HepG2 (cell line): ENCODE measurements around the gene AGPAT2. TPM values are rescaled to one million over a fixed set of nuclear protein-coding genes. Genes with fewer than 3 reads are reported as not detected.

Experiments
- BHLHE40 ChIP-seq: IDR thresholded peaks from 2 replicates; pipeline ENCODE4 v1.6.1; 2011; ENCODE audit warnings: low read length, improper control_type of control experiment
- ELF1 ChIP-seq: sonication (generic); formaldehyde crosslinking; IDR thresholded peaks from 2 replicates; pipeline ENCODE4 v1.4.0; 2020; ENCODE audit warnings: missing genetic modification reagents
- GABPB1 ChIP-seq: IDR thresholded peaks from 2 replicates; pipeline ENCODE4 v1.6.1; 2016; ENCODE audit warnings: mild to moderate bottlenecking, missing genetic modification reagents, moderate library complexity, missing compliant biosample characterization
- GATAD2A ChIP-seq: IDR thresholded peaks from 2 replicates; pipeline ENCODE4 v1.6.1; 2016
- HMG20B ChIP-seq: conservative IDR thresholded peaks from 2 replicates; pipeline ENCODE4 v1.6.1; 2016; ENCODE audit warnings: missing genetic modification reagents, missing compliant biosample characterization
- MZF1 ChIP-seq: sonication (generic); formaldehyde crosslinking; IDR thresholded peaks from 2 replicates; pipeline ENCODE4 v1.8.1; 2023; ENCODE audit warnings: mild to moderate bottlenecking, missing genetic modification reagents, borderline replicate concordance
- PCBP2 ChIP-seq: fragments of 200-400 bp; formaldehyde crosslinking; optimal IDR thresholded peaks from 2 replicates; pipeline ENCODE3; 2018; ENCODE audit warnings: low read length, low read depth; ENCODE audit not compliant: poor library complexity, severe bottlenecking
- TGIF2 ChIP-seq: IDR thresholded peaks from 2 replicates; pipeline ENCODE4 v1.6.1; 2016; ENCODE audit warnings: control low read depth, missing compliant biosample characterization
- ZFY ChIP-seq: sonication (generic); formaldehyde crosslinking; IDR thresholded peaks from 2 replicates; pipeline ENCODE4 v1.4.0; 2020; ENCODE audit warnings: missing genetic modification reagents
- ZNF10 ChIP-seq: sonication (generic); formaldehyde crosslinking; IDR thresholded peaks from 2 replicates; pipeline ENCODE4 v1.4.0; 2020; ENCODE audit warnings: mild to moderate bottlenecking, low read depth, missing genetic modification reagents, borderline replicate concordance
- ZNF121 ChIP-seq: sonication (generic); formaldehyde crosslinking; IDR thresholded peaks from 2 replicates; pipeline ENCODE4 v1.5.0; 2020; ENCODE audit warnings: mild to moderate bottlenecking, missing genetic modification reagents
- ZNF24 ChIP-seq: fragments of 450-650 bp; IDR thresholded peaks from 2 replicates; pipeline ENCODE4 v1.6.1; 2017; ENCODE audit warnings: antibody characterized with exemption, mild to moderate bottlenecking
- ZSCAN21 ChIP-seq: sonication (generic); formaldehyde crosslinking; IDR thresholded peaks from 2 replicates; pipeline ENCODE4 v1.8.0; 2022; ENCODE audit warnings: mild to moderate bottlenecking, missing genetic modification reagents, moderate library complexity, borderline replicate concordance
- polyA plus RNA-seq, 8 experiments: library from polyadenylated mRNA; depleted of rRNA in 3 of 8; stranded (reverse) in 7 of 8; unstranded in 1 of 8; fragments of >200 nt; fragmentation: Illumina TruSeq in 4 of 8; extraction: Trizol in 4 of 8; gene quantifications; 2 replicates each; pipeline versions ENCODE4 v1.2.1 to v1.2.3, GENCODE V29; 2011 to 2016; ENCODE audit warnings: low read depth in 4 of 8, missing spikeins in 1 of 8, mixed read lengths in 1 of 8; ENCODE audit not compliant: insufficient read depth in 1 of 8
- total RNA-seq, 5 experiments: library from RNA; depleted of rRNA; stranded (reverse); fragments of >200 nt; fragmentation: Illumina TruSeq; extraction: Trizol; gene quantifications; 2 replicates each; pipeline ENCODE4 v1.2.3, GENCODE V29; 2016; ENCODE audit warnings: low read depth in 1 of 5
- TF ChIP-seq, protein P1 (sequence below): sonication (generic); formaldehyde crosslinking; IDR thresholded peaks from 2 replicates; pipeline ENCODE4 v1.5.0; 2020; ENCODE audit warnings: mild to moderate bottlenecking, missing genetic modification reagents, borderline replicate concordance
- TF ChIP-seq, protein P2 (sequence below): sonication (generic); formaldehyde crosslinking; IDR thresholded peaks from 2 replicates; pipeline ENCODE4 v1.5.1; 2020; ENCODE audit warnings: mild to moderate bottlenecking, moderate library complexity, missing genetic modification reagents
- TF ChIP-seq, protein P3 (sequence below): sonication (generic); formaldehyde crosslinking; IDR thresholded peaks from 2 replicates; pipeline ENCODE4 v1.4.0; 2020; ENCODE audit warnings: low read depth, mild to moderate bottlenecking, missing genetic modification reagents
- TF ChIP-seq, protein P4 (sequence below): sonication (generic); formaldehyde crosslinking; IDR thresholded peaks from 2 replicates; pipeline ENCODE4 v1.4.0; 2020; ENCODE audit warnings: missing genetic modification reagents

AGPAT2 gene
- total and polyA plus RNA-seq, 2 of the 13 experiments (the other 11 are each of a cell fraction or from before 2014, with no cell fraction given): 3.9 to 25.8 TPM

DNA sequence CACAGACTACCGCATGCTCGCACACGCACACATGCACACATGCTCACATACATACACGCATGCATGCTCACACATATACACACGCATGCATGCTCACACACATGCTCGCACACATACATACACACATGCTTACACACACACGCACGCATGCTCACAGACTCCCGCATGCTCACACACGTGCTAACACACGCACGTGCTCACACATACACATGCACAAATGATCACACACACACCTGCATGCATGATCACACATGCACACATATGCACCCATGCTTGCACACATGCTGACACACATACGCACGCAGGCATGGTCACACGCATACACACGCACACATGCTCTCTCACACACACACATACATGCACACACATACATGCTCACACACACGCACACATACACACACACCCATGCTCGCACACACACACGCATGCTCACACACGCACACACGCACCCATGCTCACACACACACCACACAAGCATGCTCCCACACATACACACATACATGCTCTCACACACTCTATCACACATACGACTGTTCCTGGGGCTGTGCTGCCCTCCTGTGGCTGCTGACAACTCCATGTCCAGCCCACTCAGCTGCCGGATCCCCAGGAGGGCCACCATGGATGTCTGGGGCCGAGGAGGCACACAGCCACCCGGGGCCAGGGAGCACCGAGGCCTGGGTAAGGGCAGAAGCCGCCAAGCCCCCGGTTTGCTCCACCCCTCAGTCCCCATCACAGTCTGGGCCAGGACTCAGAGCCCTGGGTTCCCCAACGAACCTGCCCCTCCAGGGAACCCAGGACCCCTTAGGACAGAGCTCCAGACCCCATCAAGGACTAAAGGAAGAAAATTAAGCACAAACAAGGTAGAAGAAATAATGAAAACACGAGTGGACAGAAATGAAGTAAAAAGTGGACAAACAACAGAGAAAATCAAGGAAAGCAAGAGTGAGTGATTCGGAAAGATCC, 55.9 kb downstream of the AGPAT2 start (continued):
- peak; percentile 51; the same call in 1 of the 2 replicates for TF ChIP-seq ZSCAN21 (CRISPR knock-in tag)
- TF ChIP-seq MZF1 (CRISPR knock-in tag): 0 out of 2 replicates have a peak, but pooled peaks have one; percentile 29
- TF ChIP-seq GATAD2A: 0 out of 2 replicates have a peak, but pooled peaks have one; percentile 10
- TF ChIP-seq, protein P1, sequence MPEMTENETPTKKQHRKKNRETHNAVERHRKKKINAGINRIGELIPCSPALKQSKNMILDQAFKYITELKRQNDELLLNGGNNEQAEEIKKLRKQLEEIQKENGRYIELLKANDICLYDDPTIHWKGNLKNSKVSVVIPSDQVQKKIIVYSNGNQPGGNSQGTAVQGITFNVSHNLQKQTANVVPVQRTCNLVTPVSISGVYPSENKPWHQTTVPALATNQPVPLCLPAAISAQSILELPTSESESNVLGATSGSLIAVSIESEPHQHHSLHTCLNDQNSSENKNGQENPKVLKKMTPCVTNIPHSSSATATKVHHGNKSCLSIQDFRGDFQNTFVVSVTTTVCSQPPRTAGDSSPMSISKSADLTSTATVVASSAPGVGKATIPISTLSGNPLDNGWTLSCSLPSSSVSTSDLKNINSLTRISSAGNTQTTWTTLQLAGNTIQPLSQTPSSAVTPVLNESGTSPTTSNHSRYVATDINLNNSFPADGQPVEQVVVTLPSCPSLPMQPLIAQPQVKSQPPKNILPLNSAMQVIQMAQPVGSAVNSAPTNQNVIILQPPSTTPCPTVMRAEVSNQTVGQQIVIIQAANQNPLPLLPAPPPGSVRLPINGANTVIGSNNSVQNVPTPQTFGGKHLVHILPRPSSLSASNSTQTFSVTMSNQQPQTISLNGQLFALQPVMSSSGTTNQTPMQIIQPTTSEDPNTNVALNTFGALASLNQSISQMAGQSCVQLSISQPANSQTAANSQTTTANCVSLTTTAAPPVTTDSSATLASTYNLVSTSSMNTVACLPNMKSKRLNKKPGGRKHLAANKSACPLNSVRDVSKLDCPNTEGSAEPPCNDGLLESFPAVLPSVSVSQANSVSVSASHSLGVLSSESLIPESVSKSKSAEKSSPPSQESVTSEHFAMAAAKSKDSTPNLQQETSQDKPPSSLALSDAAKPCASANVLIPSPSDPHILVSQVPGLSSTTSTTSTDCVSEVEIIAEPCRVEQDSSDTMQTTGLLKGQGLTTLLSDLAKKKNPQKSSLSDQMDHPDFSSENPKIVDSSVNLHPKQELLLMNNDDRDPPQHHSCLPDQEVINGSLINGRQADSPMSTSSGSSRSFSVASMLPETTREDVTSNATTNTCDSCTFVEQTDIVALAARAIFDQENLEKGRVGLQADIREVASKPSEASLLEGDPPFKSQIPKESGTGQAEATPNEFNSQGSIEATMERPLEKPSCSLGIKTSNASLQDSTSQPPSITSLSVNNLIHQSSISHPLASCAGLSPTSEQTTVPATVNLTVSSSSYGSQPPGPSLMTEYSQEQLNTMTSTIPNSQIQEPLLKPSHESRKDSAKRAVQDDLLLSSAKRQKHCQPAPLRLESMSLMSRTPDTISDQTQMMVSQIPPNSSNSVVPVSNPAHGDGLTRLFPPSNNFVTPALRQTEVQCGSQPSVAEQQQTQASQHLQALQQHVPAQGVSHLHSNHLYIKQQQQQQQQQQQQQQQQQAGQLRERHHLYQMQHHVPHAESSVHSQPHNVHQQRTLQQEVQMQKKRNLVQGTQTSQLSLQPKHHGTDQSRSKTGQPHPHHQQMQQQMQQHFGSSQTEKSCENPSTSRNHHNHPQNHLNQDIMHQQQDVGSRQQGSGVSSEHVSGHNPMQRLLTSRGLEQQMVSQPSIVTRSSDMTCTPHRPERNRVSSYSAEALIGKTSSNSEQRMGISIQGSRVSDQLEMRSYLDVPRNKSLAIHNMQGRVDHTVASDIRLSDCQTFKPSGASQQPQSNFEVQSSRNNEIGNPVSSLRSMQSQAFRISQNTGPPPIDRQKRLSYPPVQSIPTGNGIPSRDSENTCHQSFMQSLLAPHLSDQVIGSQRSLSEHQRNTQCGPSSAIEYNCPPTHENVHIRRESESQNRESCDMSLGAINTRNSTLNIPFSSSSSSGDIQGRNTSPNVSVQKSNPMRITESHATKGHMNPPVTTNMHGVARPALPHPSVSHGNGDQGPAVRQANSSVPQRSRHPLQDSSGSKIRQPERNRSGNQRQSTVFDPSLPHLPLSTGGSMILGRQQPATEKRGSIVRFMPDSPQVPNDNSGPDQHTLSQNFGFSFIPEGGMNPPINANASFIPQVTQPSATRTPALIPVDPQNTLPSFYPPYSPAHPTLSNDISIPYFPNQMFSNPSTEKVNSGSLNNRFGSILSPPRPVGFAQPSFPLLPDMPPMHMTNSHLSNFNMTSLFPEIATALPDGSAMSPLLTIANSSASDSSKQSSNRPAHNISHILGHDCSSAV (CRISPR knock-in tag): no peak
- TF ChIP-seq HMG20B: no peak
- TF ChIP-seq, protein P2, sequence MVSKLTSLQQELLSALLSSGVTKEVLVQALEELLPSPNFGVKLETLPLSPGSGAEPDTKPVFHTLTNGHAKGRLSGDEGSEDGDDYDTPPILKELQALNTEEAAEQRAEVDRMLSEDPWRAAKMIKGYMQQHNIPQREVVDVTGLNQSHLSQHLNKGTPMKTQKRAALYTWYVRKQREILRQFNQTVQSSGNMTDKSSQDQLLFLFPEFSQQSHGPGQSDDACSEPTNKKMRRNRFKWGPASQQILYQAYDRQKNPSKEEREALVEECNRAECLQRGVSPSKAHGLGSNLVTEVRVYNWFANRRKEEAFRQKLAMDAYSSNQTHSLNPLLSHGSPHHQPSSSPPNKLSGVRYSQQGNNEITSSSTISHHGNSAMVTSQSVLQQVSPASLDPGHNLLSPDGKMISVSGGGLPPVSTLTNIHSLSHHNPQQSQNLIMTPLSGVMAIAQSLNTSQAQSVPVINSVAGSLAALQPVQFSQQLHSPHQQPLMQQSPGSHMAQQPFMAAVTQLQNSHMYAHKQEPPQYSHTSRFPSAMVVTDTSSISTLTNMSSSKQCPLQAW (CRISPR knock-in tag): 0 out of 2 replicates have a peak, but pooled peaks have one; percentile 22
- 0 out of 2 replicates have a peak, but pooled peaks have one; percentile 23 for TF ChIP-seq BHLHE40
- TF ChIP-seq PCBP2: no peak
- no peak for TF ChIP-seq ZNF121 (CRISPR knock-in tag)
- TF ChIP-seq TGIF2: 0 out of 2 replicates have a peak, but pooled peaks have one; percentile 28
- TF ChIP-seq, protein P3, sequence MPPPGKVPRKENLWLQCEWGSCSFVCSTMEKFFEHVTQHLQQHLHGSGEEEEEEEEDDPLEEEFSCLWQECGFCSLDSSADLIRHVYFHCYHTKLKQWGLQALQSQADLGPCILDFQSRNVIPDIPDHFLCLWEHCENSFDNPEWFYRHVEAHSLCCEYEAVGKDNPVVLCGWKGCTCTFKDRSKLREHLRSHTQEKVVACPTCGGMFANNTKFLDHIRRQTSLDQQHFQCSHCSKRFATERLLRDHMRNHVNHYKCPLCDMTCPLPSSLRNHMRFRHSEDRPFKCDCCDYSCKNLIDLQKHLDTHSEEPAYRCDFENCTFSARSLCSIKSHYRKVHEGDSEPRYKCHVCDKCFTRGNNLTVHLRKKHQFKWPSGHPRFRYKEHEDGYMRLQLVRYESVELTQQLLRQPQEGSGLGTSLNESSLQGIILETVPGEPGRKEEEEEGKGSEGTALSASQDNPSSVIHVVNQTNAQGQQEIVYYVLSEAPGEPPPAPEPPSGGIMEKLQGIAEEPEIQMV: no peak
- TF ChIP-seq, protein P4, sequence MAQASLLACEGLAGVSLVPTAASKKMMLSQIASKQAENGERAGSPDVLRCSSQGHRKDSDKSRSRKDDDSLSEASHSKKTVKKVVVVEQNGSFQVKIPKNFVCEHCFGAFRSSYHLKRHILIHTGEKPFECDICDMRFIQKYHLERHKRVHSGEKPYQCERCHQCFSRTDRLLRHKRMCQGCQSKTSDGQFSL (CRISPR knock-in tag): 0 out of 2 replicates have a peak, but pooled peaks have one; percentile 26
- peak; percentile 21; the same call in 1 of the 2 replicates for TF ChIP-seq ZFY (CRISPR knock-in tag)
- 0 out of 2 replicates have a peak, but pooled peaks have one; percentile 39 for TF ChIP-seq GABPB1 (CRISPR knock-in tag)
- TF ChIP-seq ELF1 (CRISPR knock-in tag): no peak
- TF ChIP-seq ZNF10 (CRISPR knock-in tag): no peak
- TF ChIP-seq ZNF24: no peak
